SKM-1 (cell line): ENCODE results near the gene SLC8B1.
A peak's percentile ranks its signal among the peaks of the same experiment; 100 is the strongest.

Source experiments
- DNase-seq: peaks from one replicate; lab custom pipeline; 2025; ENCODE audit not compliant: unreplicated experiment; lab: John Stamatoyannopoulos, UW

The SLC8B1 gene

DNA sequence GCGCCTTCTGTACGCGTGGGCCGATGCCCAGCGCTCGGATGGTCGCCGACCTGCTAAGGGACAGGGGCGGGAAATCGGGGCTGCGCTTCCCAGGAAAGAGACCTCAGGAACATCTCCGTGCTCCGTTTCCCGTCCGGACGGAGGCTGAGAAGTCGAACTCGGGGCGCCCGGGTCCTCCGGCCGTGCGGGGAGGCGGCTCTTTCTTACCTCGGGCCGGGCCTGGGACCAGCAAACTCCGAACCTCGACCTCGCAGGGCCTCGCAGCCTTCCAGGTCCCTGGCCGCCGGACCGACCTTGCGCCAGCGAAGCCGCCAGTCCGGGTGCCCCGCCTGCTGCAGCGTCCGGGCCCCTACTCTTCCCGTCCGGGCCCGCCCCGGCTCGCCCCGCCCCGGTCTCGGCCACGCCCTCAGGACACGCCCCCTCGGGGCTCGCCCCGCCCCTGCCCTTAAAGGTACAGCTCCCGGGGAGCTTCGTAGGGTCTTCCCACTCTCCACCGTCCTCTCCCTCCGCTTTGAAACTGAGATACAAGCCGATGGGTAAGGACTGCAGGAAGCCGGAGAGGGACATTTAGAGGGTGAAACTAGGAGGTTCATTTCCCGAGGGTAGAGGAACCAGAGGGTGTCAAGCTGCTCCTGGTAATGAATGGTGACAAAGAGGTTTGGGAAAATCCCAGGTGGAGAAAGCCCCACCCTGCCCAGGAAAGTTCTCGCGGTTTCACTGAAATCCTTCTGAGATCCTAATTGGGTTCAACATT lies at the start of gene SLC8B1:
SLC8B1 (minus strand) TSS at position 324 of the 754 bp plus-strand sequence. CDS start 2,231 bp downstream, outside the sequence.
- peak; percentile 18 for DNase-seq

DNA sequence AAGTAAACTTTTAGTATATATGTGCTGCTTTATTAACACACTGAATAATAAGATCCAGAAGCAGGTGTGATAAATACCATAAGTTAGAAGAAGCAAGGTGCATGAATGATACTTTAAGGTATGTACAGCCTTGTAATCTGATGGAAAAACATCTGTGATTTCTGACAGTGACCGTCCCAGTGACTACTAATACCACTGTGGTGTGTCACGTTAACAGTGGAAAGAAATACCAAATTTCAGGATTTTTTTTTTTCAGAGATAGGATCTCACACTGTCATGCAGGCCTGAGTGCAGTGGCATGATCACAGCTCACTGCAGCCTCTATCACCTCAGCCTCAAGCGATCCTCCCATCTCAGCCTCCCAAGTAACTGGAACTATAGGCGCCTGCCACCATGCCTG lies 47.3 kb upstream of the SLC8B1 start:
- no peak for DNase-seq

DNA sequence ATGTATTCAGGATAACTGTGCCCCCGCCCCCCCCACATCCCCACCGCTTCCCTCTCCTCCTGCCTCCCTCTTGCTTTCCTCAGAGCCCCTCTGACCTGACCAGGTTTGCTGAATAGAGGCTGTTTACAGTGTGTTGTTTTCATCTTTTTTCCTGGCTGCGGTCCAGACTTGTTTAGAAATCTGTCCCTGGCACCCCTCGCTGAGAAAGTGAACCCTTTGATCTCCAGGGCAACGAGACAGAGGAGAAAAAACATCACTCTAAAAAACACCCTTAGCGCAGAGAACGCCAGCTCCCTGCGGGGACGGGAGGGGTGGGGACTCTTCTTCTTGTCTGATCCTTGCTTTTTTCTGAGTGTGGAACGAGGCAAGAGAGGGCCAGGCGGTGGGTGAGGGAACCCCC lies 46.3 kb upstream of the SLC8B1 start:
- DNase-seq: no peak

DNA sequence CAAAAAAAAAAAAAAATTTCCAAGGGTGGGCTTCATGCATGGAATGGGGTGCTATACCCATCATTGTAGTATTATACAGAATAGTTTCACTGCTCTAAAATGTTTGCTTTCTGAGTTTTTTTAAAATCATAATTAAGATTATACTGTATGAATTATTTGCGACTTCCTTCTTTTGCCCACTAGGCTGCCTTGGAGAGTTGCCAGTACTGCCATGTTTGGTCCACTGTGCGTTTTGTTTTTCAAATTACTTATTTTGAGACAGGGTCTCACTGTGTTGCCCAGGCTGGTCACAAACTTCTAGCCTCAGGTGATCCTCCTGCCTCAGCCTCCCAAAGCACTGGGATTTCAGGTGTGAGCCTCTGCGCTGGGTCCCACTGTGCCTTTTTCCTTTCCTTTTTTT lies 43.4 kb upstream of the SLC8B1 start:
- DNase-seq: no peak

DNA sequence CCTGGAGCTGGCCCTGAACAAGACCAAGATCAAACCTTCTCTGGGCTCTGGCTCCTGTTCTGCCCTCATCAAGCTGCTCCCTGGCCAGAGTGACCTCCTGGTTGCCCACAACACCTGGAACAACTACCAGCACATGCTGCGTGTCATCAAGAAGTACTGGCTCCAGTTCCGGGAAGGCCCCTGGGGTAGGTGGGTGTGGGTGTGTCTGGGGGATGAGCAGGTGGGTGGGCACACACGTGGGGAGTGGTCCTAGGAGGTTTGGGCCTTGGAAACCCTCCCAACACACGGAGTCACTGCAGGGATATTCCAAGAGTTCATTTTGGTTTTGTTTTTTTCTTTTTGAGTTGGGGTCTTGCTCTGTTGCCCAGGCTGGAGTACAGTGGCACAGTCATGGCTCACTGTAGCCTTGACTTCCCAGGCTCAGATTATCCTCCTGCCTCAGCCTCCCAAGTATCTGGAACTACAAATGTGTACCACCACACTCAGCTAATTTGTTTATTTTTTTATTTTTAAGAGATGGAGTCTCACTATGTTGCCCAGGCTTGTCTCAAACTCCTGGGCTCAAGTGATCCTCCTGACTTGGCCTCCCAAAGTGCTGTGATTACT lies 40.0 kb upstream of the SLC8B1 start:
- DNase-seq: no peak

DNA sequence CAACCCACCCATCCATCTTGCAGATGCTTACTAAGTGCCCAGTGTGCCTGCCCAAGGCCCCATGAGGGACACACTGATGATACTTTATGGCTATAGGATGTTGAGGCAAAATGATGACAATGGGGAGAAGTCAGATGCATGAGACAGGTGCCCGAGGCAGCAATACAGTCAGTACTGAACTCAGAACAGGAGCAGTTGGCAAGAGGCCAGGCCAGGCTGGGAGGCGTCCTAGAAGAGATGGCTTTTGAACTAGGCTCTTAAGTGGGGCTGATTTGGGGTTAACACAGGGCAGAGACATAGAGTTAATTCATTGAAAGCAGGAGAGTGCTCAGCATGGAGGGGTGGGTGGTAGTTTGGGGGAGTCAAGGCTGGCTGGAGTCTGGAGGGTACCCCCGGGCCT lies 39.1 kb upstream of the SLC8B1 start:
- no peak for DNase-seq

DNA sequence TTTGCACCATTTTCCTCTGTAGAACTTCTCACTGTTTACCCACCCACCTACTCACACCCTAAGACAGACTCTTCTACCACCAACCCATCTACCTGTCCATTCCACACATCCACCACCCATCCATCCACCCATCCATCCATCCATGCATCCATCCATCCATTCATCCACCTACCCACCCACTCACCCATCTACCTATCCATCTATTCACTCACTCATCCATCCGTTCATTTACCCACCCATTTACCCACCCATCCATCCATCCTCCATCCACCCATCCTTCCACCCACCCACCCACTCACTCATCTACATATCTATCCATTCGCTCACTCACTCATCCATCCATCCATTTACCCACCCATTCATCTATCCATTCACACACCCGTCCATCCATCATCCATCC lies 38.5 kb upstream of the SLC8B1 start:
- DNase-seq: no peak

DNA sequence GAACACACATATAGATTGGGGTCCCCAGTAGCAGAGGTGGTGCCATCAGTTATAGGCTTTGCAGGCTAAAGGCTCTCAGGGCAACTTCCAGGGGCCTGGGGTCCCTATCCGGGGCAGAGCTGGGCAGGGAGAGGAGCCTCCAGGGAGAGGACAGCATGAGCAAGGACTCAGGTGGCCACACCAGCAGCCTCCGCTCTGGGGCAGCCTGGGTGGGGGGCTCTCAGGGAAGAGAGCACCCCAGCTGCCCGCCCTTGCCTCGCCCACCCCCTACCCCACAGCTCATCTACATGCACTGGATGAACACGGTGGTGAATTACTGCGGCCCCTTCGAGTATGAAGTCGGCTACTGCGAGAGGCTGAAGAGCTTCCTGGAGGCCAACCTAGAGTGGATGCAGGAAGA lies 37.5 kb upstream of the SLC8B1 start:
- no peak for DNase-seq

DNA sequence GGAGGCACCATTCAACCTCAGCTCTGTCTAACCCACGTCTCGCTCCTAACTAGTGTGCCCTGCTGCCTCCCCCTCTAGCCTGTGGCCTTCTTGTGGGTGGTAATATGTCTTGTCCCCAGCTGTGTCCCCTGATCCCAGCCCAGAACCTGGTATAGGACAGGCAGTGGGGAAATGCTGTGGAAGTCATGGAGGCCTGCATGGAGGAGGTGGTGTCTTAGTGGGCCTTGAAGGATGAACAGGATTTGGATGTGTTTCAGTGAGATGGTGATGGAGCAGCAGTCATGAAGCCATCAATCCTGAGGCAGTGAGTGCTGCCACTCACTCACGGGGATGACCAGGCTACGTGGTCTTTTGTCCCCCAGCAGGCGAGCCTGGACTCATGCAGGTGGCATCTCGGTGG lies 36.9 kb upstream of the SLC8B1 start:
- no peak for DNase-seq

DNA sequence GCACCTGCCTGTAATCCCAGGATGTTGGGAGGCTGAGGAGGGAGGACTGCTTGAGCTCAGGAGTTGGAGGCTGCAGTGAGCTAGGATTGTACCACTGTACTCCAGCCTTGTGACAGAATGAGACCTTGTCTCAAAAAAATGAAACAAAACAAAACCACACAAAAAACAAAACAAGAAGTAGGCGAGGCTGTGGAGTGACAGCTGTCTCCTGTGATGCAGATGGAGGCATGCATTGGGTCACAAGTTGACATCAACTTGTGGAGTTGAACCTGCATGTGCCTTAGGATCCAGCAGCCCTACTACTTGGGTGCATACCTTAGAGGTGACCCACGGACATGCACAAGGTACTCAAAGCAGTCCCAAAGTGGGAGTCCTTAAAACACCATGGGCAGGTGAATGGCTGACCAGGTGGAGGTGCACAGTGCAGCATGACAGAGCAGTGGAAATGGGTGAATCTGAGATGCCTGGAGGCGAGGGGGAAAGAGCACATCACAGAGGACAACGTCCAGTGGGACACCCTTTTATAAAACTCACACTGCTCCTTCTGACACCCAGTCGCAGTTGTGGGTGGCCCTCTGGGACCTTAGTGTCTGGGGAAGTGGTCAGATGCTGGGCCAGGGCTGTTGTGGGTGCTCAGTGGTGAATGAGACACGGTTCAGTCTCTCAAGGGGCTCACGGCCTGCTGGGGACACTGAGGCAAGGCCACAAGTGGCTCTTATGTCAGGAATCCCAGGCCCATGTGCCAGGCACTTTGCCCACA lies 36.2 kb upstream of the SLC8B1 start:
- DNase-seq: no peak

DNA sequence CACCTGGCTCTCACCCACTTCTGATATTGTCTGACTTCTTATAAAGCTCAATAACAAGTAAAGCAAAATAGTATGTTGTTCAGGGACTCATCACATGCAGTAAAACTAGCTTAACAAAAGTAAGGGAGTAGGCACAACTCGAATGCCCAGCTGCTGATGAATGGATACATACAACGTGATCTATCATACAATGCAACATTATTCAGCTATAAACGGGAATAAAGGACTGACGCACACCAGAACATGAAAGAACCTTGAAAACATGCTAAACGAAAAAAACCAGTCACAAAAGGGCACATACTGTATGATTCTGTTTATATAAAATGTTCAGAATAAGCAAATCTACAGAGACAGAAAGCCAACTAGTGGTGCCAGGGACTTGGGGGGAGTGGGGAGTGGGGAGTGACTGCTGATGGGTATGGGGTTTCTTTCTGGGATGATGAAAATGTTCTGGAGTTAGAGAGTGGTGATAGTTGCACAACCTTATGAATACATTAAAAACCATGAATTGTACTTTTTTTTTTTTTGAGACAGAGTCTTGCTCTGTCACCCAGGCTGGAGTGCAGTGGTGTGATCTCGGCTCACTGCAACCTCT lies 34.6 kb upstream of the SLC8B1 start:
- DNase-seq: no peak

DNA sequence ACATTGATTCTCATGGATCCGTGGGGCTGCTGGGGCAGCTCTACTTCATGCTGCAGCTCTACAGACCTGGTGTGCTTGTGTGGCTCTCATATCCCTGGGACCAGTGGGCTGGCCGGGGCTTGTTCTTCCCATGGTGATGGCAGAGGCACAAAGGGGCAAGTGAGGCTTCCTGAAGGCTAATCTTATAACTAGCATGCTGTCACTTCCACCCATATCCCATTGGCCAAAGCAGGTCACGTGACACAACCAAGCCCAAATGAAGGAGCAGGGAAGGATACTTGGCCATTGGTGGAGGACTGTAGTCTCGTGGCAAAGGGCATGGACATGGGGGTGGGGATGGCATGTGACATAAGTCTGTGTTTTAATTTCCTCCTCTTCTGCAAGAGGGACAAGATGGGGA lies 33.4 kb upstream of the SLC8B1 start:
- DNase-seq: no peak

DNA sequence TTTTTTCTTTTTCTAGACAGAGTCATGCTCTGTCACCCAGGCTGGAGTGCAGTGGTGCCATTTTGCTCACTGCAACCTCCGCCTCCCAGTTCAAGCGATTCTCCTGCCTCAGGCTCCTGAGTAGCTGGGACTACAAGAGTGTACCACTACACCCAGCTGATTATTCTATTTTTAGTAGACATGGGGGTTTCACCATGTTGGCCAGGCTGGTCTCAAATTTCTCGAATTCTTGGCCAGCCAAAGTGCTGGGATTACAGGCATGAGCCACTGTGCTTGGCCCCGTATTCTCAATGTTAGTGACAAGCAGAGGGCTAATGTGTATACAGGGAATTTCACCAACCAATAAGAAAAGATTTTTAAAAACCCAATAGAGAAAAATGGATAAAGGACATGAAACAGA lies 31.9 kb upstream of the SLC8B1 start:
- DNase-seq: no peak

DNA sequence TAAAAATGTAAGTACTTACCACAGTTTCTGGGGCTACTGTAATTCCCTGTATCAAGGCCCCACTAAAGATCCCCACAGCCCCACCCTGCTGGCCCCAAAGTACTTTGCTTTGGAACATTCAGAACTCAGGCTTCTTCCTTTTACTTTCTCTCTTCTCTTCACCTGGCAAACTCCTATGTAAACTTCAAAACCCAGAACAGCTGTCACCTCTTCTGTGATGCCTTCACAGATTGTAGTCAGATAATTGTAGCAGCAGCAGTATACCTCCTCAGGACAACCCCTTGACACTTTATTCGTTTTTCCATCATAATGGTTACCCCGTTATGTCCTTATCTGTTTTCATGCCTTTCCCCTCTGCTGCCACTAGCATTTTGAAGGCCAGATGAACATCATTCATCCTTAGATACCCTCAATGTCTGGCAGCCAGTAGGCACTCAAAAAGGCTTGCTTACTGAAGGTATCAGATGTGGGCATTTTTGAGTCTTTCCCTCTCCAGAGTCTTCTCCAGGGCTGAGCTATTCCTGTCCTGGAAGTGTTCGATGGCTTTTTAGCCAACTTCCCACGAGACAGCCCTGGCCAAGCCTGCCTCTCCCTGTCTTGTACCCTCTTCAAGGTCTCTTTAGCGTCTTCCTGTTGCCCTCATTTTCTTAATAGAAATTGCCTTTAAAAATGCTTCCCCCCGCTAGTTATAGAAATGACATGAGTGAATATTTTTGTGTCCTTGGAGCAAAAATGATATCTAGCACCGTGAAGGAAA lies 30.9 kb upstream of the SLC8B1 start:
- no peak for DNase-seq

DNA sequence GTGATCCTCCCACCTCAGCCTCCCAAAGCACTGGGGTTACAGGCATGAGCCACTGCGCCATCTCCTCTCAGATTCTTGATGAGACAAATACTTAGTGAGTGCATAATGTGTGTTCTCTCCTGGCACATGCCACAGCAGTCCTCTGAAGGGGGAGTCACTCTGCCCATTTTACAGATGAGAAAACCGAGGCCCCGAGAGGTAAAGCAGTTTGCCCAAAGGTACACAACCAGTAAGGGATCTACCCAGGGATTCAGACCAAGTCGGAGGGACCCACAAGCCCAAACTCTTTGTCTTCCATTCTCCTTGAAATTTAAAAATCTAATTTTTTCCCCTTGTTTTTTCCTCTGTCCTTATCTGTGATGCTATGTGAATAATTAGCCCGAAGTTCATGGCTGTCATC lies 29.8 kb upstream of the SLC8B1 start:
- DNase-seq: no peak

DNA sequence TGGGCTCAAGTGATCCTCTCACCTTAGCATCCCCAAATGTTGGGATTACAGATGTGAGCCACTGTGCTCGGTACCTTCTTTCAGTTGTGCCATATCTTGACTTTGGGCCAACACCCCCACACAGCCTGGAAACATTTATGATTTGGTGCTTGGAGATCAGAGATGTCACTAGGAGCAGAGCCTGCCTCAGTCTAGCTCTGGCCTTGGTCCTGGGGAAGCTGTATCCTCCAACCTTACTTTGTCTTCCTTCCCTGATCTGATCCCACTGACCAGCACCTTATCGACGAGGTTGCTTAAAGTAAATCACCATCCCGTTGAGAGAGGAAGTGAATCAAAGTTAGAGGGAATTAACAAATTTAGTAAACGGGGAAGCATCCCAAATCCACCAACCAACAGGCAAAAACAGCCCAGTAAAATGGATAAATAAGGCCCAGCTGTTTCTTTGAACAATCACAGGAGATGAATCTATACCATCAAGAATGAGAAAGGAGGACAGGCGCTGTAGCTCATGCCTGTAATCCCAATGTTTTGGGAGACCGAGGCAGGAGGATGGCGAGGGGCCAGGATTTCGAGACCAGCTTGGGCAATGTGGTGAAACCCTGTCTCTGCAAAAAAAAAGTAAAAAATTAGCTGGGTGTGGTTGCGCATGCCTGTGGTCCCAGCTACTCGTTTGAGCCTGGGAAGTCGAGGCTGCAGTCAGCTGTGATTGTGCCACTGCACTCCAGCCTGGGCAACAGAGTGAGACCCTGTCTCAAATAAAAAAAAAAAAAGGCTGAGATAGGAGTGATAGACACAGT lies 26.9 kb upstream of the SLC8B1 start:
- DNase-seq: no peak

DNA sequence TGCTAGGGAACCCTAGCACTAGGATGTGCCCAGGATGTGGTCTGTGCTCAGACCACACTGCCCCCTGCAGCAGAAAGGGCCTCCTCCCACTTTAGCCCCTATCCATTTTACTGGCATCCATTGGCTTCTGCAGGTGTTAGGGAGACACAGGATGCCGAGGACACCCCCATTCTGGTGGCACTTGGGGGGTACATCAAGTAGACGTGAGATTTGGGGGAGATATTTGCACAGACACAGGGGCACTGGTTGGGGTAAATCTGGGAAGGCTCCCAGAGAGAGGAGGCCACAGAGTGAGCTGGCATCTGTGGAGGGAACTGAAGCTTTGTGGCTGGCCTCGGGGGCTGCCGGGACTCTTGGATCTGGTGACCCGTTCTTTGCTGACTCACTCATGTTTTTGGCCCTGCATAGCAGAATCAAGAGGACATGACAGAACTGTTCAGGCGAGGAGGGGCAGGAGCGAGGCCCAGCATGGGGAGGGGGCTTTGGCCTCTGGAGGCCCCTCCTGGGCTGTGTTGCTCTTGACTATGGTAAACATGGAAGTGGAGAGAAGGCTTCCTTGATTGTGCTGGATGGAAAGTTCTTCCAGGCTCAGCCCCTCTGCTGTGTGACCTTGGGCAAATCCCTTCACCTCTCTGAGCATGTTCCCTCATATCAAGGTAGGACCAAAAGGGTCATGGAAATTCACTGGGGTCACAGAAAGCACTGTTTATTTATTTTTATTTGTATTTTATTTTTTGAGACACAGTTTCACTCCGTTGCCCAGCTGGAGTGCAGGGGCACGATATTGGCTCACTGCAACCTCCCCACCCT lies 25.2 kb upstream of the SLC8B1 start:
- no peak for DNase-seq

DNA sequence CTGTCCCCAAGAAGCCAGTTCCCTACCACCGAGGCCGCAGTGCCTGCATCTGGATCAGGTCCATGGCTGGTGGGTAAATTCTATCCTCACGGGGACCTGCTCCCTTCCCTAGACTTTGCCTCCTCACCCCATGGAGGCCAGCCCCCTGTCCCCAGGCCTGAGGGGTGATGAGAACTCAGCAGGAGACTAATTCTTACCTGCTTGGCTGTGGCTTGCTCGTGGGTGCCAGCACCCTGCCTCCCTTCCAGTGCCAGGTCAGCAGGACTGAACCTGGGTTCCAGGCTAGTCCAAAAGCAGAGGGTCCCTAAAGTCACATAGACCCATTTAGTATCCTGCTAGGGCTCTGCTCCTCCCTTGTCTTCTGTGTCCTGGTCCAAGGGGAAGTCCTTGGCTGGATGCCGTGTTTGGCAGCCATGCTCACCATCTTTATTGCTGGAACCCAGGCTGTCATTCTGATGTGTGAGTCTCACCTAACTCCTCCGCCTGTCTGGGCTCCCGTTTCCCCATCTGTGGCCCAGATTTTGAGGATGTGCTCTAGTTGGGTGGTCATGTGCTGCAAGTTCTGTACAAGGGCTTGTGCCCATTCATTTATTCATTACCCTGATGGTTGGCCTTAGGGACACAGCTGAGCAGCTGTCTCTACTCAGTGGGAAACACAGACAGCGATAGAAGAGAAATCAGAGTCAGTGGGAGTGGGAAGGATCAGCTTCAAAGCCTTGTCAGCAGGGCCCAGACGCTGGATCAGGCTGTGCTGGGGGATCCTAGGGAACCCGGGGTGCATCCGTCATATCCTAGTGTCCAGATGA lies 24.4 kb upstream of the SLC8B1 start:
- DNase-seq: no peak
